GM21529 (cell line): ENCODE data around the gene SHKBP1.
"Not testable (repeated sequence)": the region's sequence is repeated elsewhere in the genome, so short reads cannot be mapped to it uniquely, and the experiment has no call there.

Source experiments
- ATAC-seq: cut with Tn5 transposase; IDR thresholded peaks from one replicate; pipeline ENCODE4 v1.9.1; 2021; ENCODE audit not compliant: unreplicated experiment

Gene SHKBP1, protein sequence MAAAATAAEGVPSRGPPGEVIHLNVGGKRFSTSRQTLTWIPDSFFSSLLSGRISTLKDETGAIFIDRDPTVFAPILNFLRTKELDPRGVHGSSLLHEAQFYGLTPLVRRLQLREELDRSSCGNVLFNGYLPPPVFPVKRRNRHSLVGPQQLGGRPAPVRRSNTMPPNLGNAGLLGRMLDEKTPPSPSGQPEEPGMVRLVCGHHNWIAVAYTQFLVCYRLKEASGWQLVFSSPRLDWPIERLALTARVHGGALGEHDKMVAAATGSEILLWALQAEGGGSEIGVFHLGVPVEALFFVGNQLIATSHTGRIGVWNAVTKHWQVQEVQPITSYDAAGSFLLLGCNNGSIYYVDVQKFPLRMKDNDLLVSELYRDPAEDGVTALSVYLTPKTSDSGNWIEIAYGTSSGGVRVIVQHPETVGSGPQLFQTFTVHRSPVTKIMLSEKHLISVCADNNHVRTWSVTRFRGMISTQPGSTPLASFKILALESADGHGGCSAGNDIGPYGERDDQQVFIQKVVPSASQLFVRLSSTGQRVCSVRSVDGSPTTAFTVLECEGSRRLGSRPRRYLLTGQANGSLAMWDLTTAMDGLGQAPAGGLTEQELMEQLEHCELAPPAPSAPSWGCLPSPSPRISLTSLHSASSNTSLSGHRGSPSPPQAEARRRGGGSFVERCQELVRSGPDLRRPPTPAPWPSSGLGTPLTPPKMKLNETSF

DNA sequence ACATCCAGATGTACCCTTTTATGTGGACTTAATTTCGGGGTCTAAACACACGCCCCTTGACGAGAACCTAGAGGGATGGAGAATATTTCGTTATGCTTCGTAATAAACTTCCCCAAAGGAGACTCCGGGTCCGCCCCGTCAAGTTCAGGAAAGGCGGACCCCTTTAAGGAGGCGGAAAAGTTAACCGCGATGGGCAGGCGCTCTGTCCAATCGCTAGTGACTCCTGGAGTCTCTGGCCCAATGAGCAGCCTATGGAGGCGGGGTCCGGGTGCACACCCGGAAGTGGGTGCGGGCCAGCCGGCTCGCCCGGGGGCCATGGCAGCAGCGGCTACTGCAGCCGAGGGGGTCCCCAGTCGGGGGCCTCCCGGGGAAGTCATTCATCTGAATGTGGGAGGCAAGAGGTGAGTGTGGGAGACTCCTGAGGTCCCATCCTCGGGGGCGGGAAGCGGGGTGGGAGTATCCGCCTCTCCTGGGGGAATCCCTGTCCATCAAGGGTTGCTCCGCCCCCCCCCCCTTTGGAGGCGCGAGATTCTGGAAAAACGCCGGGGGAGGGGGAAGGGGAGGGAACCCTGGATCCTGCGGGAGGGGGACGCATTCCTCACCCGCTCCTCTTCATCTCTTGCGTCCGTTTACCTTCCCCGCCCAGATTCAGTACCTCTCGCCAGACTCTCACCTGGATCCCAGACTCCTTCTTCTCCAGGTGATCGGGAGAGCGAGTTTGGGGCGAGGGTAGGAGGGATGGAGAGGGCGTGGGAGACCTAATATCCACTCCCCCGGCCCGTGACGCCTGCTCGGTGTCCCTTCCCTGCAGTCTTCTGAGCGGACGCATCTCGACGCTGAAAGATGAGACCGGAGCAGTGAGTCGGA is at the start of gene SHKBP1:
SHKBP1 (plus strand) TSS at position 289 of the 867 bp plus-strand sequence; CDS start at position 316, 27 bp downstream.
- ATAC-seq, result peak; percentile 91

GRCh38 chr19:40528078-40528477 is 48.6 kb upstream of the SHKBP1 start:
- ATAC-seq, result no peak

DNA sequence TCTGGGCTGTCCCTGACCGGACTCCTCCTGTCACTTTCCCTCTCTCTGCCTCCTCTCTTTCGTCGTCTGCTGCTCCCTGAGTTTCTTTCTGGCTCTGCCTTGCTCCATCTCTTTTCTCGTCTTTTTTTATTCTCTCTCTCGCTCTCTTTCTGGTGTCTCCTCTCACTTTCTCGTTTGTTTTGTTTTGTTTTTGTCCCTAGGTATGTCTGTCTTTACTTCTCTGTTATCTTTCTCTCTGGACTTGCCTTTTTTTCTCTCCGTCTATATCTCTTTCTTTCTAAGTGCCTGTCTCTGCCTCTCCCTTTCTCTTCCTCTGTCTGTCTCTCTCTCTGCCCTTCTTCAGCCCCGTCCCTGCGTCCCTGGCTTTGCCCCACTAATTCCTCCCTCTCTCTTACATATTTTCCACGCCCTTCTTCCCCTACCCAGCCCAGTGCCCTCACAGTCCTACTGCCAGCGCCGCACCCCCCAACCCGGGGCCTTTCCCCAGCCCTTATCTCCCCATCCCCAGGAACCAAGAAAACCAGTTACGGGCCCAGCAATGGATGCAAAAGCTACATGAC is 48.1 kb upstream of the SHKBP1 start:
- ATAC-seq, result no peak

GRCh38 chr19:40529093-40529954 is 47.3 kb upstream of the SHKBP1 start:
- ATAC-seq, result no peak

GRCh38 chr19:40530091-40530901 is 46.4 kb upstream of the SHKBP1 start:
- no peak for ATAC-seq

DNA sequence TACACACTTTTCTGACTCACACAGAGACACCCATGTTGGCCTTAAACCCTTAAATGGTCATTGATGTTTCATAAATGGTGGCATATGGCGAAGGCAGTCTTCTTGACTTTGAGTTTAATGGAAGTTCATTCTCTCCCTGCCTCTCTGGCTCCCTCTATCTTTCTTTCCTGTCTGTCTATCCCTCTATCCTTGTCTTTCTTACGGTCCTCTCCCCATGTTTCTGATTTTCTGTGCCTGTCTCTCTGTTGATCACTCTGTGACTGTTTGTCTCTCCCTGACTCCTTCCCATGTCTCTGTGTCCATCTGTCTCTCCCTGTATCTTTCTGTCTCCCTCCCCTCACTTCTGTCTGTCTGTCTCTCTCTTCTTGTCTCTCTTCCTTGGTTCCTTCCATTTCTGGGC is 43.2 kb upstream of the SHKBP1 start:
- ATAC-seq, result no peak

DNA sequence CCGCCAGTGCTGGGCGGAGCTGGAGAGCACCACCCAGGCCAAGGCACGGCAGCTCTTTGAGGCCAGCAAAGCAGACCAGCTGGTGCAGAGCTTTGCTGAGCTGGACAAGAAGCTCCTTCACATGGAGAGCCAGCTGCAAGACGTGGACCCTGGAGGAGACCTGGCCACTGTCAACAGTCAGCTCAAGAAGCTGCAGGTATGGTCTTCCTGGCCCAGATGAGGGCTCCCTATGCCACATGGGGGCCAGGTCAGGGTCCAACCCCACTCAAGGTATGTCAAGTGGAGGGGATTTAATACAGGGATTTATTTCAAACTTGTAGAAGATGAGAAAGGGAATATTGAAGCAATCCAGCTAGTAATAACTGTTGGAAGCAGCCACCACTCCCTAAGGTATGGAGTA is 42.5 kb upstream of the SHKBP1 start:
- no peak for ATAC-seq

DNA sequence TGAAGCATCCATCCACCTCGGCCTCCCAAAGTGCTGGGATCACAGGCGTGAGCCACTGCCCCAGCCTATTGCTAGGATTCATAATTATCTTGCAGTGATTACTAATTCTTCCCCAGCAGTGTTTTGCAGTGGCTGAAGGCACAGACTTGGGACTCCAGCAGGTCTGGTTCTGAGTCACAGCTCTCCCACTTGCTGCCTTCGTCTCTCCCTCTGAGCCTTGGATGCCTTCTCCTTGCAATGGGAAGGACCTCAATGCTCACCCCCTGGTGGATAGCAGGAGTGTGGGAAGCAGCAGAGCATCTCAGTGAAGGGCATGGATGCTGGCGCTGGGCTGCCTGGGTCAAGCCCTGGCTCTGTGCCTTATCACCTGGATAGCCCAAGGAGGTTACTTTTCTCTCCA is 37.6 kb upstream of the SHKBP1 start:
- no peak for ATAC-seq

DNA sequence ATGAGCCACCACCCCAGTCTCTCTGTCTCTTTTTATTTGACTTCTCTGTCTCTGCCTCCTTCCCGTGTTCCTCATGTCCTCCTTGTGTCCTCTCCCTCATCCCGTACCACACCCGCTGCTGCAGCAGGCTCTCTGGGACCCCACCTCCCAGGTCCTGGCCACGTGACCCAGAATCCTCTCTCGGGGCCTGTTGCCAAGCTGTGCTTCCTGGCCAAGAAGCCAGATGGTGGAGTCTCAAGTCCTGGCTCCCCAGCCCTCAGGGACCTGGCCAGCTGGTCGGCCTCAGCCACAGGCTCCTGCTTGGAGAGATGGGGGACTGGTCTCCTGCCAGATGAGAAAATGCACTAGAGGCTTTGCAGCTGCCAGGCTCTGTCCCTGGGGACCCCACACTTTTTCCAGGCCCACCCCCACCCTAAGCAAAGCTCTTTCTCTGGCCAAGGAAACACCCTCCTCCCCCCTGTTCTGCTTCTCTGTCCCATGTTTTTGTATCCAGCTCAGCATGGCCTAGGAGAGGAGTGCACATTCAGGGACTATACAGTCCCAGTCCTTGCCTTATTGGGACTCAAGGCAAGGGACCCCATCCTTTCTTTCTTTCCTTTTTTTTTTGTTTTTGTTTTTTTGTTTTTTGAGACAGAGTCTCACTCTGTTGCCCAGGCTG is 34.3 kb upstream of the SHKBP1 start:
- no peak for ATAC-seq

DNA sequence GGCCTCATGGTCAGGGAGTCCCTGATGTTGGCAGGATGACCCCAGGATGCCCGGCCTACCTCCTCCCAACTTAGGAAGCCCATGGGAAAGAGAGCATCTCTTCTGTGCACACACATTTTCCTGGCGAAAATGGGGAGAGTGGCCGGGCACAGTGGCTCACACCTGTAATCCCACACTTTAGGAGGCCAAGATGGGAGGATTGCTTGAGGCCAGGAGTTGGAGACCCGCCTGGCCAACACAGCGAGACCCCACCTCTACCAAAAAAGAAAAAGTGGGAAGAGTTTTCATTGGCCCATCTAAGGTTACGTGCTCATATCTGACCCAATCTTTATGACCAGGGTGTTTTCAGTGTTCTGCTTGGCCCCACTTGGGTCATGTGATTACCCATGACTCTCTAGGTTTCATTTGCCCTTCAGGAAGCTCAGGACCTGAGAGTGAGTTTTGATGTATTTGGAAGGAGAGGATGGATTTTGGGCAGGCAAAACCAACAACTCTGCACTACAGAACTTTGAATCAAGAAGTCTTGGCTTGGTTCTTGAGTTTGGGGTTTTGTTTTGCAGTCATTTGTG is 33.6 kb upstream of the SHKBP1 start:
- no peak for ATAC-seq

- not testable (repeated sequence) for ATAC-seq
These were observed 30.4 kb upstream of the SHKBP1 start for GRCh38 chr19:40546153-40546841.

DNA sequence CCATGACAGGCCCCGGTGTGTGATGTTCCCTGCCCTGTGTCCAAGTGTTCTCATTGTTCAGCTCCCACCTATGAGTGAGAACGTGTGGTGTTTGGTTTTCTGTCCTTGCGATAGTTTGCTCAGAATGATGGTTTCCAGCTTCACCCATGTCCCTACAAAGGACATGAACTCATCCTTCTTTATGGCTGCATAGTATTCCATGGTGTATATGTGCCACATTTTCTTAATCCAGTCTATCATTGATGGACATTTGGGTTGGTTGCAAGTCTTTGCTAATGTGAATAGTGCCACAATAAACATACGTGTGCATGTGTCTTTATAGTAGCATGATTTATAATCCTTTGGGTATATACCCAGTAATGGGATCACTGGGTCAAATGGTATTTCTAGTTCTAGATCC is 29.5 kb upstream of the SHKBP1 start:
- ATAC-seq, result not testable (repeated sequence)

DNA sequence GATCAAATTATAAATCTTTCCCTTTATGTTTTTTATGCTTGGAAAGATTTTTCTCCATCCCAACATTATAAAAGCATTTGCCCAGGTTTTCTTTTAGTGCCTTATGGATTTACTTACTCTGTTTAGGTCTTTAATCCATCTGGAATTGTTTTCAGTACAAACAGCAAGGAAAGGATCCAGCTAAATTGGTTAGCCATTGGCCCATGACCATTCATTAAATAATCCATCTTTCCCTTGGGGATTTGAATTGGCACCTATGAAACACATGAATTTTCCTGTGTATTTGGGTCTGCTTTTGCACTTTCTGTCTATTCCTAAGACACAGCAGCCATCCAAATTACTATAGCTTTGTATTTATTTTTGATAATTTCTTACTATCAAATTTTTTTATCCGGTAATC is 28.8 kb upstream of the SHKBP1 start:
- no peak for ATAC-seq

- ATAC-seq, result no peak
These were observed 27.5 kb upstream of the SHKBP1 start for GRCh38 chr19:40549007-40549708.

DNA sequence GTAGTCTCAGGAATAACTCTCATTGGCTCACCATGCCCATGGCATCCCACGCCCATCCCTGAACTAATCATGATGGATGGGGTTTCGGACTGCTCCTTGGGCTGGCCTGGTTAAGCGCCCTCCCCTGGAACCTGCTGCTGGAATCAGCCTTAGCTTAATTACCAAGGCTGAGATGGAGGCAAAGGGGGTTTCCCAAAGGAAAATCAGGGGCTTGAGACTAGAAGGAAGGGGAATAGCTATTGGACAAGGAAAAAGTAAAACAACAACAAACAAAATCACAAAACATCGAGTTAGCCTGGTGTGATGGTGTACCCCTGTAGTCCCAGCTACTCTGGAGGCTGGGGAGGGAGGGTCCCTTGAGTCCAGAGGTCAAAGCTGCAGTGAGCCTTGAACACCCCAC is 25.7 kb upstream of the SHKBP1 start:
- ATAC-seq, result no peak

DNA sequence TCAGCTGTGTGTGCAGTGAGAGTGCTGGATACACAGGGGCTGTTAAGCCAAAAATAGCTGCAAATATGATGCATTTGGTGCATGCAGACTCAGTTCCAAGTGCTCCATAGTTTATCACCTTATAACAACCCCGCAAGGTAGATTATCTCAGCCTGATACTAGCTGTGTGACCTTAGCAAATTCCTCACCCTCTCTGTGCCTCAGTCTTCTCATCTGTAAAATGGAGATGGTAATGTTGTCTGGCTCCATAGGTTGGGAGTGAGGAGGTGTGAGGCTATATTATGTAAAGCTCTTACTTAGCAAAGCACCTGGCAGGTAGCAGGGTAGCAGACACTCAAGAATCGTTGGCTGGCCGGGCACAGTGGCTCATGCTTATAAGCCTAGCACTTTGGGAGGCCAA is 23.8 kb upstream of the SHKBP1 start:
- no peak for ATAC-seq
